B cell (primary cell): Measurements from ENCODE around the gene TGM6.

Experiments
- CTCF ChIP-seq: fragments of 200-600 bp; IDR thresholded peaks from one replicate; pipeline ENCODE4 v1.8.0; 2022; ENCODE audit warnings: antibody characterized with exemption, mild to moderate bottlenecking
- EZH2 ChIP-seq: IDR thresholded peaks from 2 replicates; pipeline ENCODE4 v1.6.1; 2012; ENCODE audit warnings: borderline replicate concordance, low read depth, mild to moderate bottlenecking, moderate library complexity, low read length; ENCODE audit not compliant: insufficient read depth, poor library complexity, severe bottlenecking

- TF ChIP-seq CTCF, result no peak
- no peak for TF ChIP-seq EZH2
These were observed 48.0 kb upstream of the TGM6 start for GRCh38 chr20:2332711-2333110.
